Heart left ventricle (tissue), 13 donors: ENCODE data around the gene CCDC106.

Experiments
- POLR2A ChIP-seq, 2 donors: fragments of 450-650 bp; IDR thresholded peaks; one replicate each; pipeline ENCODE4 v1.6.1; 2017; ENCODE audit warnings: antibody characterized with exemption in 2 of 2, mild to moderate bottlenecking in 2 of 2, moderate library complexity in 2 of 2
- TF ChIP-seq, protein P1 (sequence below), 12 donors: fragments of 200-600 bp; sonication (generic) in 4 of 12; IDR thresholded peaks; one replicate each; pipeline versions ENCODE4 v1.5.0 to v1.8.0; 2018 to 2022; ENCODE audit warnings: antibody characterized with exemption in 12 of 12, mild to moderate bottlenecking in 5 of 12
- donor health status: ischemic (EF 13 %, LVEDD 7.1; RV severe dilation, severe dysfunction).
- donor health status: DM: no; HTN: yes; CAD: no.
- donor health status: DM: no; HTN: no; CAD: no.
- donor health status: ischemic (EF 25% LVEDD 6.9; RV normal size, moderate dysfunction).
- donor health status: ischemic (EF 25% LVEDD 5.7; RV mildly dilated, moderate dysfunction).
- donor health status: ischemic (EF 35%, LVEDD 5.7; RV mildly dilated, moderate dysfunction).
- donor health status: nonischemic (EF 11% LVEDD 7.7; RV severe dilation, severe dysfunction).
- donor health status: DM: yes; HTN: yes; CAD: no.
- donor health status: PGD.
- donor health status: ischemic (EF 29% LVEDD 5.4; RV normal size, mild dysfunction).
- donor health status: nonischemic (EF 23%, LVEDD 6.1; RV moderate dilation, normal function).

DNA sequence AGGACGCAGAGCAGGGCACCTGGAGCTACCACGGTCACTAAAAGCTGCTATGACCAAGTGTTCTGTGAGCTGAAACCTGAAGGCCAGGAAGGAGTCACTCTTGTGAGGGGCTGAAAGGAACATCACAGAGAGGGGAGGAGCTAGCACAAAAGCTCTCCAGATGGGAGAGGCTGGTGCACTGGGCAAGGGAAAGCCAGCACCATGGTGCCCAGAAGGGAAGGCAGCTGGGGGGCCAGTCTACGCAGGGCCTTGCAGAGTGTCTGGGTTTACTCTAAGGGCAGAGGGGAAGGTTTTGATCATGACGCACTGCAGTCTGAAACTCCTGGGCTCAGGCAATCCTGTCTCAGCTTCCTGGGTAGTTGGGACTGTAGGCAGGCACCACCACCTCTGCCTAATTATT is 11.3 kb upstream of the CCDC106 start:
- no peak for TF ChIP-seq POLR2A (IDR thresholded peaks at IDR 0.05)
- TF ChIP-seq, protein P1, sequence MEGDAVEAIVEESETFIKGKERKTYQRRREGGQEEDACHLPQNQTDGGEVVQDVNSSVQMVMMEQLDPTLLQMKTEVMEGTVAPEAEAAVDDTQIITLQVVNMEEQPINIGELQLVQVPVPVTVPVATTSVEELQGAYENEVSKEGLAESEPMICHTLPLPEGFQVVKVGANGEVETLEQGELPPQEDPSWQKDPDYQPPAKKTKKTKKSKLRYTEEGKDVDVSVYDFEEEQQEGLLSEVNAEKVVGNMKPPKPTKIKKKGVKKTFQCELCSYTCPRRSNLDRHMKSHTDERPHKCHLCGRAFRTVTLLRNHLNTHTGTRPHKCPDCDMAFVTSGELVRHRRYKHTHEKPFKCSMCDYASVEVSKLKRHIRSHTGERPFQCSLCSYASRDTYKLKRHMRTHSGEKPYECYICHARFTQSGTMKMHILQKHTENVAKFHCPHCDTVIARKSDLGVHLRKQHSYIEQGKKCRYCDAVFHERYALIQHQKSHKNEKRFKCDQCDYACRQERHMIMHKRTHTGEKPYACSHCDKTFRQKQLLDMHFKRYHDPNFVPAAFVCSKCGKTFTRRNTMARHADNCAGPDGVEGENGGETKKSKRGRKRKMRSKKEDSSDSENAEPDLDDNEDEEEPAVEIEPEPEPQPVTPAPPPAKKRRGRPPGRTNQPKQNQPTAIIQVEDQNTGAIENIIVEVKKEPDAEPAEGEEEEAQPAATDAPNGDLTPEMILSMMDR (IDR thresholded peaks at IDR 0.05): no peak
